GM10248 (cell line): ENCODE measurements around the gene RFXAP.

Experiments used
- CTCF ChIA-PET: fragments of 300-600 bp; sonication (Branson Sonifier 250); formaldehyde crosslinking; extraction: SDS; loops from one replicate; lab custom pipeline; 2021; ENCODE audit warnings: antibody characterized with exemption; lab: Yijun Ruan, JAX
- POLR2A ChIA-PET: fragments of 350-650 bp; sonication (Branson Sonifier 250); formaldehyde crosslinking; extraction: SDS; loops from one replicate; lab custom pipeline; 2020; ENCODE audit warnings: antibody characterized with exemption; lab: Yijun Ruan, JAX
- DNase-seq: peaks from one replicate; pipeline ENCODE4 v3.0.0; 2012; ENCODE audit errors: extremely low spot score
- CTCF ChIP-seq: IDR thresholded peaks from 2 replicates; pipeline ENCODE4 v1.5.1; 2012; ENCODE audit warnings: mild to moderate bottlenecking, low read depth; ENCODE audit errors: extremely low read depth, missing control alignments, control extremely low read depth

RFXAP gene

GRCh38 chr13:36850790-36851438 lies 31.9 kb downstream of the RFXAP start:
- ChIA-PET CTCF (interaction anchor here (0.8 to 1.7 kb wide), 3 partner anchors 15 to 130 kb away, joined by 3 read pairs; no protein-coding TSS in a partner anchor), POLR2A (no interaction called here)
- no peak for TF ChIP-seq CTCF
- DNase-seq, result no peak

GRCh38 chr13:36857253-36857652 lies 38.2 kb downstream of the RFXAP start:
- TF ChIP-seq CTCF, result no peak
- POLR2A ChIA-PET, result no interaction called here

GRCh38 chr13:36858290-36858689 lies 39.3 kb downstream of the RFXAP start:
- ChIA-PET POLR2A (no interaction called here), CTCF (interaction anchor here (0.6 to 4.5 kb wide), 24 partner anchors 9 to 213 kb away, joined by 3 to 24 read pairs (median 5); partner anchors contain the start of gene EXOSC8)
- peak; percentile 39 for DNase-seq
- peak; percentile 55 for TF ChIP-seq CTCF

More at GRCh38 chr13:36857253-36857652, 38.2 kb downstream of the RFXAP start:
- no peak for DNase-seq
- CTCF ChIA-PET, result interaction anchor here (0.8 to 4.5 kb wide), 12 partner anchors 11 to 141 kb away, joined by 3 to 24 read pairs (median 6); no protein-coding TSS in a partner anchor

GRCh38 chr13:36859259-36859658 lies 40.2 kb downstream of the RFXAP start:
- TF ChIP-seq CTCF, result no peak
- no peak for DNase-seq
- ChIA-PET CTCF (interaction anchor here (1.1 to 2.0 kb wide), 14 partner anchors 8 to 212 kb away, joined by 3 to 15 read pairs (median 6); no protein-coding TSS in a partner anchor), POLR2A (no interaction called here)

GRCh38 chr13:36862002-36862685 lies 43.1 kb downstream of the RFXAP start:
- ChIA-PET POLR2A (no interaction called here), CTCF (interaction anchor here (1.3 kb wide), 1 partner anchor 119 kb away, joined by 3 read pairs; no protein-coding TSS in a partner anchor)
- DNase-seq, result no peak
- no peak for TF ChIP-seq CTCF

GRCh38 chr13:36862722-36863121 lies 43.7 kb downstream of the RFXAP start:
- DNase-seq, result no peak
- TF ChIP-seq CTCF, result no peak
- ChIA-PET CTCF (no interaction called here), POLR2A (no interaction called here)
